H9 (cell line): ENCODE measurements around the gene KLHDC8A. TPM values are rescaled to one million over a fixed set of nuclear protein-coding genes. Genes with fewer than 3 reads are reported as not detected.

Experiments used
- DNase-seq: peaks from one replicate; pipeline ENCODE4 v3.0.0-alpha.2; 2017
- H2AFZ ChIP-seq: one replicate; pipeline ENCODE4 v1.6.1; 2013; ENCODE audit warnings: mild to moderate bottlenecking, low read length, control low read depth, moderate library complexity
- H2AK5ac ChIP-seq: 2 replicates; pipeline ENCODE4 v1.6.1; 2013; ENCODE audit warnings: low read length, control low read depth, mixed read lengths; ENCODE audit not compliant: insufficient read length
- H2BK120ac ChIP-seq: one replicate; pipeline ENCODE4 v1.6.1; 2013; ENCODE audit warnings: low read depth, mild to moderate bottlenecking, low read length, control low read depth, inconsistent platforms; ENCODE audit not compliant: poor library complexity, severe bottlenecking
- H2BK12ac ChIP-seq: 2 replicates; pipeline ENCODE4 v1.6.1; 2013; ENCODE audit warnings: low read length, control low read depth, mixed read lengths, low read depth; ENCODE audit not compliant: insufficient read length
- H2BK15ac ChIP-seq: 2 replicates; pipeline ENCODE4 v1.6.1; 2013; ENCODE audit warnings: low read depth, low read length, control low read depth
- H2BK20ac ChIP-seq: one replicate; pipeline ENCODE4 v1.6.1; 2013; ENCODE audit warnings: low read depth, mild to moderate bottlenecking, low read length, control low read depth, inconsistent platforms; ENCODE audit not compliant: poor library complexity, severe bottlenecking
- H2BK5ac ChIP-seq: 2 replicates; pipeline ENCODE4 v1.6.1; 2013; ENCODE audit warnings: low read length, control low read depth, mixed read lengths; ENCODE audit not compliant: insufficient read length
- H3K14ac ChIP-seq: 2 replicates; pipeline ENCODE4 v1.6.1; 2013; ENCODE audit warnings: low read length, control low read depth; ENCODE audit not compliant: insufficient read depth
- H3K18ac ChIP-seq: 2 replicates; pipeline ENCODE4 v1.6.1; 2013; ENCODE audit warnings: low read depth, mild to moderate bottlenecking, mixed read lengths, low read length, control low read depth; ENCODE audit not compliant: insufficient read length
- H3K23ac ChIP-seq: 2 replicates; pipeline ENCODE4 v1.6.1; 2013; ENCODE audit warnings: low read length, control low read depth, mixed read lengths, low read depth; ENCODE audit not compliant: insufficient read length
- H3K23me2 ChIP-seq: 2 replicates; pipeline ENCODE4 v1.6.1; 2013; ENCODE audit warnings: low read depth, mild to moderate bottlenecking, mixed read lengths, low read length, control low read depth; ENCODE audit not compliant: insufficient read length, poor library complexity, severe bottlenecking
- H3K27ac ChIP-seq: 2 replicates; pipeline ENCODE4 v1.5.1; 2013; ENCODE audit warnings: low read length, control low read depth, mixed read lengths, low read depth; ENCODE audit not compliant: insufficient read length
- H3K27me3 ChIP-seq: 2 replicates; pipeline ENCODE4 v1.6.1; 2013; ENCODE audit warnings: low read length, control low read depth, inconsistent platforms; ENCODE audit not compliant: insufficient read depth
- H3K4ac ChIP-seq: 2 replicates; pipeline ENCODE4 v1.6.1; 2013; ENCODE audit warnings: low read depth, mild to moderate bottlenecking, control low read depth, inconsistent platforms, low read length, moderate library complexity
- H3K4me1 ChIP-seq: 2 replicates; pipeline ENCODE4 v1.6.1; 2013; ENCODE audit warnings: low read length, control low read depth, inconsistent platforms; ENCODE audit not compliant: insufficient read depth
- H3K4me2 ChIP-seq: 2 replicates; pipeline ENCODE4 v1.6.1; 2013; ENCODE audit warnings: low read length, control low read depth, mixed read lengths; ENCODE audit not compliant: insufficient read length, insufficient read depth
- H3K56ac ChIP-seq: 2 replicates; pipeline ENCODE4 v1.6.1; 2013; ENCODE audit warnings: low read depth, mild to moderate bottlenecking, mixed read lengths, low read length, control low read depth; ENCODE audit not compliant: insufficient read length
- H3K79me1 ChIP-seq: 2 replicates; pipeline ENCODE4 v1.6.1; 2013; ENCODE audit warnings: low read depth, mild to moderate bottlenecking, moderate library complexity, low read length, control low read depth, inconsistent platforms; ENCODE audit not compliant: insufficient read depth, poor library complexity, severe bottlenecking
- H3K79me2 ChIP-seq: 2 replicates; pipeline ENCODE4 v1.6.1; 2013; ENCODE audit warnings: low read length, control low read depth, inconsistent platforms; ENCODE audit not compliant: insufficient read depth
- H3K9ac ChIP-seq: 2 replicates; pipeline ENCODE4 v1.6.1; 2013; ENCODE audit warnings: low read length, control low read depth, mixed read lengths; ENCODE audit not compliant: insufficient read length; ENCODE audit errors: extremely low read depth
- H3K9me3 ChIP-seq: one replicate; pipeline ENCODE4 v1.6.1; 2013; ENCODE audit warnings: low read depth, low read length, inconsistent platforms; ENCODE audit not compliant: control insufficient read depth
- H3T11ph ChIP-seq: one replicate; pipeline ENCODE4 v1.6.1; 2013; ENCODE audit warnings: mild to moderate bottlenecking, low read length, control low read depth, inconsistent platforms
- H4K20me1 ChIP-seq: one replicate; pipeline ENCODE4 v1.6.1; 2013; ENCODE audit not compliant: control insufficient read depth, insufficient read length, insufficient read depth
- H4K5ac ChIP-seq: 2 replicates; pipeline ENCODE4 v1.6.1; 2013; ENCODE audit warnings: low read depth, mild to moderate bottlenecking, mixed read lengths, low read length, control low read depth; ENCODE audit not compliant: insufficient read length
- H4K8ac ChIP-seq: replicated peaks from 2 replicates; pipeline ENCODE4 v1.6.1; 2013; ENCODE audit warnings: low read length, control low read depth, mixed read lengths, low read depth; ENCODE audit not compliant: insufficient read length
- H4K91ac ChIP-seq: 2 replicates; pipeline ENCODE4 v1.6.1; 2013; ENCODE audit warnings: low read depth, mild to moderate bottlenecking, moderate library complexity, mixed read lengths, low read length, control low read depth; ENCODE audit not compliant: insufficient read length
- H3K27ac Mint-ChIP-seq, 3 experiments: 2 replicates in 2 of 3; 3 replicates in 1 of 3; pipeline ENCODE4 v1.8.0; 2020 to 2021; ENCODE audit warnings: mixed read lengths in 3 of 3, mild to moderate bottlenecking in 1 of 3, moderate library complexity in 1 of 3
- H3K27me3 Mint-ChIP-seq: 2 replicates; pipeline ENCODE4 v1.8.0; 2021; ENCODE audit warnings: low read depth, mild to moderate bottlenecking, moderate library complexity, mixed read lengths
- H3K36me3 Mint-ChIP-seq, 3 experiments: 2 replicates in 2 of 3; 3 replicates in 1 of 3; pipeline ENCODE4 v1.8.0; 2020 to 2021; ENCODE audit warnings: low read depth in 3 of 3, mixed read lengths in 3 of 3; ENCODE audit not compliant: insufficient read depth in 1 of 3
- H3K4me1 Mint-ChIP-seq, 2 experiments: 2 replicates each; pipeline ENCODE4 v1.8.0; 2020; ENCODE audit warnings: mixed read lengths in 2 of 2
- H3K4me3 Mint-ChIP-seq, 2 experiments: 2 replicates in 1 of 2; 3 replicates in 1 of 2; pipeline ENCODE4 v1.8.0; 2020 to 2021; ENCODE audit warnings: mild to moderate bottlenecking in 2 of 2, mixed read lengths in 2 of 2, moderate library complexity in 1 of 2
- H3K9me3 Mint-ChIP-seq, 2 experiments: 2 replicates in 1 of 2; 3 replicates in 1 of 2; pipeline ENCODE4 v1.8.0; 2020; ENCODE audit warnings: mild to moderate bottlenecking in 2 of 2, mixed read lengths in 2 of 2, moderate library complexity in 1 of 2
- WGBS: extraction: QIAGEN DNeasy Blood & Tissue Kit; methylation state at CpG from one replicate; pipeline ENCODE4 v1.1.7; 2013; ENCODE audit warnings: missing lambda C conversion rate, low lambda C conversion rate, mixed read lengths; ENCODE audit not compliant: insufficient read length; ENCODE audit errors: extremely low coverage; 5-methylcytosine and 5-hydroxymethylcytosine counted together
- total RNA-seq: library from RNA; stranded (reverse); gene quantifications from 2 replicates; pipeline ENCODE4 v1.2.1, GENCODE V29; 2021
- TF ChIP-seq, protein P1 (sequence below): fragments of 200-600 bp; sonication (generic); conservative IDR thresholded peaks from 3 replicates; pipeline ENCODE4 v1.8.0; 2021; ENCODE audit warnings: antibody characterized with exemption, mild to moderate bottlenecking

KLHDC8A gene
- total RNA-seq, 1 experiment from 2014 or later = 0.96 TPM

DNA sequence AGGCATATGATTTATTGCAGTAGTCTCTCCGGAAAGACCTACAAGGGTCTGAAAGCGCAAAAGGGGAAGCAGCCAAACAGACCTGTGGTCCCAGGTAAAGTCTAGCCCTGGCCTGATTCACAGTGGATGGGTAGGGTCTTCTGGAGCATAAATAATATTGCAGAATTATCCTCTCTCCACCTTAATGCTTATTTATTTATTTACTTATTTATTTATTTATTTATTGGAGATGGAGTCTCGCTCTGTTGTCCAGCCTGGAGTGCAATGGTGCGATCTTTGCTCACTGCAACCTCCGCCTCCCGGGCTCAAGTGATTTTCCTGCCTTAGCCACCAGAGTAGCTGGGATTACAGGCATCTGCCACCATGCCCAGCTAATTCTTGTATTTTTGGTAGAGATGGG lies 11.8 kb upstream of the KLHDC8A start:
- Histone ChIP-seq H4K5ac (no peak overlapping the region), H3K79me1 (no peaks in the 10 kb centered on the region), H4K91ac (no peak overlapping the region), H3K79me2 (no peaks in the 10 kb centered on the region), H3K27ac (no peak overlapping the region), H3K56ac (no peak overlapping the region), H4K20me1 (no peaks in the 10 kb centered on the region), H2AK5ac (no peak overlapping the region), H2BK5ac (no peak overlapping the region), H3K9ac (no peak overlapping the region), H3K18ac (no peak overlapping the region), H2BK12ac (no peak overlapping the region), H3K14ac (no peak overlapping the region), H2AFZ (no peak overlapping the region), H3K4me1 (peaks cover 6% of the 10 kb centered on the region; the same call in 1 of the 2 replicates), H3T11ph (no peak overlapping the region), H3K27me3 (no peaks in the 10 kb centered on the region), H2BK120ac (no peak overlapping the region), H3K4ac (no peak overlapping the region), H2BK20ac (no peak overlapping the region), H3K23ac (no peak overlapping the region), H3K4me2 (no peak overlapping the region), H3K9me3 (no peaks in the 10 kb centered on the region), H4K8ac (no peak overlapping the region), H3K23me2 (no peaks in the 10 kb centered on the region), H2BK15ac (no peak overlapping the region)
- TF ChIP-seq, protein P1, sequence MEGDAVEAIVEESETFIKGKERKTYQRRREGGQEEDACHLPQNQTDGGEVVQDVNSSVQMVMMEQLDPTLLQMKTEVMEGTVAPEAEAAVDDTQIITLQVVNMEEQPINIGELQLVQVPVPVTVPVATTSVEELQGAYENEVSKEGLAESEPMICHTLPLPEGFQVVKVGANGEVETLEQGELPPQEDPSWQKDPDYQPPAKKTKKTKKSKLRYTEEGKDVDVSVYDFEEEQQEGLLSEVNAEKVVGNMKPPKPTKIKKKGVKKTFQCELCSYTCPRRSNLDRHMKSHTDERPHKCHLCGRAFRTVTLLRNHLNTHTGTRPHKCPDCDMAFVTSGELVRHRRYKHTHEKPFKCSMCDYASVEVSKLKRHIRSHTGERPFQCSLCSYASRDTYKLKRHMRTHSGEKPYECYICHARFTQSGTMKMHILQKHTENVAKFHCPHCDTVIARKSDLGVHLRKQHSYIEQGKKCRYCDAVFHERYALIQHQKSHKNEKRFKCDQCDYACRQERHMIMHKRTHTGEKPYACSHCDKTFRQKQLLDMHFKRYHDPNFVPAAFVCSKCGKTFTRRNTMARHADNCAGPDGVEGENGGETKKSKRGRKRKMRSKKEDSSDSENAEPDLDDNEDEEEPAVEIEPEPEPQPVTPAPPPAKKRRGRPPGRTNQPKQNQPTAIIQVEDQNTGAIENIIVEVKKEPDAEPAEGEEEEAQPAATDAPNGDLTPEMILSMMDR = no peak
- no peak for DNase-seq
- H3K4me1 Mint-ChIP-seq = peaks cover 21 to 29% of the 10 kb centered on the region in 2 experiments
- H3K36me3 Mint-ChIP-seq = no peaks in the 10 kb centered on the region
- no peaks in the 10 kb centered on the region; the same call in 1 of the 2 replicates for H3K27me3 Mint-ChIP-seq
- no peak overlapping the region for H3K27ac Mint-ChIP-seq
- no peak overlapping the region for H3K4me3 Mint-ChIP-seq
- no CpG with 5 or more reads among the region's 6 CpGs for WGBS
- H3K9me3 Mint-ChIP-seq = no peaks in the 10 kb centered on the region
